HG03025 (cell line): Measurements from ENCODE around the gene TRNT1.

Experiments
- ATAC-seq: cut with Tn5 transposase; IDR thresholded peaks from one replicate; pipeline ENCODE4 v1.9.1; 2021; ENCODE audit warnings: mild to moderate bottlenecking, moderate library complexity; ENCODE audit not compliant: unreplicated experiment, low FRiP score

TRNT1 gene

GRCh38 chr3:3126477-3127431 lies at the start of gene TRNT1:
TSS of gene TRNT1 (plus strand) at chr3:3126940. CDS start at chr3:3129041, 2,101 bp downstream.
- ATAC-seq: peak; percentile 93

- ATAC-seq: no peak
Observed at GRCh38 chr3:3080309-3080708, 46.4 kb upstream of the TRNT1 start.

DNA sequence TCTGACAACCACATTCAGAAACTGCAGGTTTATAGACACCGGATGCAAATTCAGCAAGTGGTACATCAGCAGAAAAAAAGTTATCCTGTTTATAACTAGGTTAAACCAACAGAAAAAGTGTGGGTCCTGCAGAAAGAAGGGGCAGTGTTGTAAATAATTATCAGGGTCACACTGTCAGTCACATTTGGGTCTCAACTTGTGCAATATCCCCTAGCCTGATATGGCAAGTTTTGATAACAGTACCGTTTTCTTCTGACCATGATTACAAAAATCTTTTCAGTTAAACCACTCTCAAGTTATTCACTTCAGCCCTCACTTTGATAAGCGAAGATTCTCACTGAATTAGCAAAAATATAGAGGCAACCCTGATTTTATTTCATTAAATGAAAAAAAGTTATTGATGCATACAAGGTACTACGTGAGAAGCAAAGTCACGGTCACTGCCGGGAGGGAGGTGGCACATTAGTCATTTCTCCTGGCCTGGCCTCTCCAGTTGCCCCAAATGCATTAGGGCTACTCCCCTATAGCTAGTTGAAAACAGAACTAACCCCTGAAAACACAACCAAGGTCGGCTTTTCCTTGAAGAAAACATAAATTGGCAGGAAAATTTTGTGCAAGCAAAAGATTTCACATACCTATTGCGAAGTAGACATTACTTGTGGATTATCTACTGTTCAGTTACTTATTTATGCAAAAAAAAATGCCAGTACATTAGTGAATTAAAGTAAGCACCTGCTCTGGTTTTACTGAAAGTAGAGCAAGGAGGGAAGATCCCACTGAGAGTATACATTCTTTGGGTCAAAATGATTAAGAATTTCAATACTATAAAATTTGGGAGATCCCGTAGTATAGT lies 45.1 kb upstream of the TRNT1 start:
- ATAC-seq: peak; percentile 33

GRCh38 chr3:3082234-3082924 lies 44.4 kb upstream of the TRNT1 start:
- ATAC-seq: peak; percentile 78

- ATAC-seq: no peak
Observed at GRCh38 chr3:3084890-3085289, 41.9 kb upstream of the TRNT1 start.

DNA sequence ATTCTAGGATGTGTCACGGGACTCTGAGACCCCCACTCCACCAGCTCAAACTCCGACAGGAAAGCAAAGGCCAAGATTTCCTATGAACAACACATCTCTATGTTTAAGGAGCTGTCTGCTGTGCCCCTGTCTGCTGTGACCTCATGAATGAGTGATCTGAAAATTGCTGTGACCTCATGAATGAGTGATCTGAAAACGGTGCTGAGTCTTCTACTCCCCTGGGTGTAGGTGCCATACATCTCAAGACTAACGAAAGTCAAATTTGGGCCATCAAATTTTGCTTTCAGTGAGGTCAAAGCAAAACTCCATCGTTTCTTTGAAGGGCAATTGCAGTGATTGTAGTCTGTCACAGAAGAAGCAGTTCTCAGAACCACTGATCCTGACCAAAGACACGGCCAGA lies 41.0 kb upstream of the TRNT1 start:
- ATAC-seq: peak; percentile 27

DNA sequence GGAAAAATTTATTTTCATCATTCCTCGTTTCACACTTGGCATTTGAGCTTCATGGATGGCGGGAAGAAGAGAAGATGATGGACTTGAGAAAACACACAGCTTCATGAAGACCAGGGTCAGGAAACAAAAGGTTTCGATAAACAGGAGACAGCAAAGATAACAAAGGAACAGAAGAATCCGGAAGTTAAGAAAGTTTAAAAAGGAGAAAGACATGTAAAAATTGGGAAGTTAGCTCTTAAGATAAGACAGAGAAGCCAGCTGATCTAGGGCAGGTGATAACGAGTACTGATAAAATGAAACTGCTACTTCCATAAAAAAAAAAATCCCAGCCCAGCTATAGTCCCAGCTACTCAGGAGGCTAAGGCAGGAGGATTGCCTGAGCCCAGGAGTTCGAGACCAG lies 40.5 kb upstream of the TRNT1 start:
- ATAC-seq: no peak

GRCh38 chr3:3087279-3087678 lies 39.5 kb upstream of the TRNT1 start:
- no peak for ATAC-seq

DNA sequence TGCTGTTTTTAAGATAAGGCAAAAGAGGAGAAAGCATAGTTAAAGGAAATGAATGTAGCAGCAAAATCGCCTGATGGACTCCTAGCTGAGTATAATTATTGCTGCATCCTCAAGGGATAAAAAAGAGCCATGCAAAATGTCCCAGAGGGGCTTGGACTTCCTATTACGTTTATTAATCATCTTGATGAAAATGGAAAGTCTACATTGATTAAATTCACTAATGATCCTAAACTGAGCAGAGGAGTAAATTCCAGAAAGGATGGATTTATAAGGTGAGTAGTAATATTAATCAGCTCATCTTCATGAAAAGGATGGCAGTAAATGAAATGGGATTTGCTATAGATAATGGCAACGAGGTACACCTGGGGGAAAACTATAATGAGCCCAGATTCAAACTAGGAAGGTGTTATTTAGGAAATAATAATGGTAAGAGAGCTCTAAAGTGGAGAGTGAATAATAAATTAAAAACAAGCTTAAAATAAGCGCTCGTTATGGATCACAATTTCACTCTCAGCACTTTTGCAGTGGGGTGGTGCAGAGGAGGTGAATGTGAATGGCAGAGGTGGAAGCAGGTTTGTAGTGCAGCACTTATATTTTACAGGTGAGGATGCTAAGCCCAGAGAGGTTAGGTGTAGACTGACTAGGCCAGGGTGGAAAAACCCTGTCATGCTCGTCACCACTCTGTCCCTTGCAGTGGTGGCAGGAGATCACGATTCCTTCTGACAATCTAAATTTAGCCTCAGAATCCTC lies 38.8 kb upstream of the TRNT1 start:
- ATAC-seq: no peak

GRCh38 chr3:3089017-3089416 lies 37.7 kb upstream of the TRNT1 start:
- peak; percentile 99 for ATAC-seq

GRCh38 chr3:3097958-3098357 lies 28.8 kb upstream of the TRNT1 start:
- ATAC-seq: peak; percentile 54

GRCh38 chr3:3101660-3102458 lies 24.9 kb upstream of the TRNT1 start:
- ATAC-seq: peak; percentile 60

DNA sequence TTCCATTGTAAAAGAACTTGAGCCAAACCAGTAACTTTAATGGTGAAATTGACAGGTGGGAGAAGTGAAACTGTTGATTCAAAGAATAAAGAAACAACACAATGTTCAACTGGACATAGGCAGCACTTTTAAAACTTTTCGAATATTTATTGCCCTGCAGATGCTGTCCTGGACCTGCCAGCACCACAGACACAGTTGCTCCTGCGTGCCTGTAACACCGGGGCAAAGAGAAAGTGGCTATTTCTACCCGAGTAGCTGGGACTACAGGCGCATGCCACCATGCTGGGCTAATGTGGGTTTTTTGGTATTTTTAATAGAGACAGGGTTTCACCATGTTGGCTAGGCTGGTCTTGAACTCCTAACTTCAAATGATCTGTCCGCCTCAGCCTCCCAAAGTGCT lies 24.0 kb upstream of the TRNT1 start:
- ATAC-seq: no peak

GRCh38 chr3:3105246-3105645 lies 21.5 kb upstream of the TRNT1 start:
- no peak for ATAC-seq

DNA sequence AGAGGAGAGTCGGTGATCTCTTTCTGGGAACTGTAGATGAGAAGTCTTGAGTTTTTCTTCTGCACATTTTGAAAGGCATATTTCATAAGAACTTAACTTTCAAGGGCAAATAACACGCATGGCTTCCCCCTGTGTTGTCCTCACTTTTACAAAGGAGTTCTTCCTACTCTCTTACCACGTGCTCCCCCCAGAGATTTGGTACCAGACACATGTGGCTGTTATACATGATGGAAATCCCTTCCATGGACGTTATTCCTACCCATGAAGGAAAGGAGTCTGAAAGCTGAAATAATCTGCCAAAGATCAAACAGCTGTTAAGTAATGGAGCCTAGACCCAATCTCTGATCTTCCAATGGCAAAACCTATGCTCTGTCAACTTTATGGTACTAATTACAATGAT lies 20.9 kb upstream of the TRNT1 start:
- no peak for ATAC-seq

GRCh38 chr3:3107181-3107580 lies 19.6 kb upstream of the TRNT1 start:
- no peak for ATAC-seq

DNA sequence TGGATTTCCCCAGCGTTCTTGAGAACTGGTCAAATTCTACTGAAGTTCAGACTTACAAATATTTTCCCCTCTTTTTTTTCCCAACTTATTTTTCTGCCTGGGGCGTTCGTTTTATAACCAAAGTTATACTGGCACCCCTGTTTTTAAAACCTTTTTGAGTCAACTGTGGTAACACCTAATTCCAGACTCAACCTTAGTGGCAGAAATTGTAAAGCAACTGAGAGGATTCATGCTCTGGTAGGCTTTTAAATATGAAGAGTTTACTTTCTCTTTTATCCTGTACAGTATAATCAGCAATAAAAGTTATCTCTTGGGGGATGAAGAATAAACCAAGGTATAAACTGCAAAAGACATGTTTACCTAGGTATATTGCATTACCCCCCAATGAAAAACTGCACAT lies 18.9 kb upstream of the TRNT1 start:
- ATAC-seq: no peak

DNA sequence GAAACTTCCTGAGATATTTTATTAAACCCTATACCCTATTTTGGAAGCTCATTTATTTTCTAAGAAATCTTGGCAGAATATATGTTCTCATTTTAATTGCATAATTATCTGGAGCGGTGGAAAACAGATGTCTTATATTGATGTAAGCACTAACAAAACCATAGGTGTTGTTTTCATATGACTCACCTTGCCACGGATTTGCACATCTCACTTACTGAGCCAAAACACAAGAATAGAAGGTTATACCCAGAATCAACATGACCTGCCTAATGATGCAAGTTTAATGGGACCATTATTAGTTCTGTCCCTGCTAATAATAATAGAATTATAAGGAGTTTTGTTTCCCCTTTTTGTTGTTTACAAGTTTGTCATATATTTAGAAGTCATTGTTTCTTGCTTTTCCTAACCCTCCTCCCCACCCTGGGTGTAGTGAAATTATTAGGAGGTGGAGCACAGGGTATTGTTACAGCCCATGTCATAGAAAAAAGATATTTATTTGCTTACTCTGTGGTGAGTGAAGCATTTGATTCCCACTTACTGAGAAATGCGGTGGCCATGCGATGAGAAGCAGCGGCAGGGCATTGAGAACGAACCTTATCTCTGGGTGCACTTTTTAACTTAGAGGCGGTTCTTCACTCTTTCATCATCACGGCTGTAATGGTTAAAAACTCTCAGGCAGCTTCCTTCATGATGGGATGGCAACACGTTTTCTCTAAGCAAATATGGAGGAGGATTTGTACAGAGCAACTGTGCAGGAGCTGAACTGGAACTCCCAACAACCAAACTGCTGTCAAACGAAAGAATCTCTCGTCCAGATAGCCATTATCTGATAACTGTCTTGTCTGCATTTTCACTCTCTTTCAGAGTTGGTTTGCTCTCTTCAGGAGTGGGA lies 17.1 kb upstream of the TRNT1 start:
- peak; percentile 55 for ATAC-seq
